ENCODE results near the gene C1D. TPM values are rescaled to one million over a fixed set of nuclear protein-coding genes. Genes with fewer than 3 reads are reported as not detected.

Gene C1D
- total and polyA plus RNA-seq, 4 experiments from 2014 or later = 5.2 to 22.7 (median 12.9) TPM

DNA sequence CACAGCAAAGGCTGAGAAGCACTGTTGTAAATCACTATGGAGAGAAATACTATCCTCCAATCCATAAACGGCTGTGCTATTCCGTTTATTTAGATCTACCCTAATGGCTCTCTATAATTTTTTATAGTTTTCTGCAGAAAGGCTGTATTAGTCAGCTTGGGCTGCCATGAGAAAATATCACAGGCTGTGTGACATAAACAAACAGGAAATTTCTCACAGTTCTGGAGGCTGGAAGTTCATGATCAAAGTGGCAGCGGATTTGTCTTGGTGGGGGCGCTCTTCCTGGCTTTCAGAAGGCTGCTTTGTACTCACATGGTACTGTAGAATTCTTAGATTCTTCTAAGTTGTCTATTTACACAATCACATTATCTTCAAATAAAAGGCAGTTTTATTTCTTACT lies 44.1 kb downstream of the C1D start:
- intact Hi-C loops (cut with micrococcal nuclease) = no loop called here
- no peak overlapping the region for H3K27ac ChIP-seq (ENCODE audit: low read depth, low read length)
- H3K27me3 Mint-ChIP-seq = peaks cover 8 to 14% of the 10 kb centered on the region in 2 donors
- no peaks in the 10 kb centered on the region for H3K27me3 ChIP-seq (ENCODE audit: insufficient read depth, low read length)
- no peak overlapping the region for H3K27ac Mint-ChIP-seq
- no peak for DNase-seq
- ChIA-PET POLR2A (ENCODE audit: partially characterized antibody) (no interaction called here), CTCF (ENCODE audit: partially characterized antibody) (no interaction called here)
- H3K4me1 Mint-ChIP-seq = peaks cover 0 to 2% (median under 1%) of the 10 kb centered on the region in 4 donors
- H3K4me3 ChIP-seq (ENCODE audit: low read length in 2 of 2) = no peak overlapping the region
- H3K4me1 ChIP-seq (ENCODE audit: insufficient read depth, low read length) = no peaks in the 10 kb centered on the region
- H3K4me3 Mint-ChIP-seq = no peak overlapping the region
- no peaks in the 10 kb centered on the region for H3K36me3 Mint-ChIP-seq
- no peaks in the 10 kb centered on the region for H3K36me3 ChIP-seq (ENCODE audit: insufficient read depth, low read length)
- peaks cover 0 to 2% (median 0%) of the 10 kb centered on the region in 8 donors for H3K9me3 Mint-ChIP-seq
- no peaks in the 10 kb centered on the region for H3K9me3 ChIP-seq (ENCODE audit: control insufficient read depth in 1 of 2, low read length in 2 of 2)

DNA sequence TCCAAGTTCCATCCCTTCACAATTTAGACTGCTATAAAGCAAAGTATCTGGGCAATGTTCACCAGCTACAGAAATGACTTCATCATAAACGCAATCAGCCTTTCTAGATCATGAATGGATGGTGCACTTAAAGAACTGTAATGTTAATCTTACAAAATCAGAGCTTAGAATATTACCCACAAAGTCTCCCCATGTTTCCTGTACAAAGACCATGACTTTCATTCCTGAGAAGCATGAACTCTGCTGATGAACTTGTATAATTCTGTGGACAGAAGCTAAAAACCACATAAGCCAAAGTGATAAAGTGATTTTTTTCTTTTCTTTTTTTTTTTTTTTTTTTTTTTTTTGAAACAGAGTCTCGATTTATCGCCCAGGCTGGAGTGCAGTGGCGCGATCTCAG lies 53.3 kb downstream of the C1D start:
- CTCF ChIA-PET (ENCODE audit: partially characterized antibody) = no interaction called here
- Histone ChIP-seq H3K4me1 (ENCODE audit: insufficient read depth, low read length) (no peaks in the 10 kb centered on the region), H3K4me3 (ENCODE audit: low read length in 2 of 2) (no peak overlapping the region), H3K27ac (ENCODE audit: low read depth, low read length) (no peak overlapping the region), H3K36me3 (ENCODE audit: insufficient read depth, low read length) (no peaks in the 10 kb centered on the region), H3K27me3 (ENCODE audit: insufficient read depth, low read length) (no peaks in the 10 kb centered on the region), H3K9me3 (ENCODE audit: control insufficient read depth in 1 of 2, low read length in 2 of 2) (no peaks in the 10 kb centered on the region)
- no peak overlapping the region for H3K27ac Mint-ChIP-seq
- H3K9me3 Mint-ChIP-seq = peaks cover 0 to 3% (median 0%) of the 10 kb centered on the region in 8 donors
- DNase-seq = no peak
- no peaks in the 10 kb centered on the region for H3K4me1 Mint-ChIP-seq
- H3K36me3 Mint-ChIP-seq = no peaks in the 10 kb centered on the region
- H3K27me3 Mint-ChIP-seq = peaks cover 7 to 12% of the 10 kb centered on the region in 2 donors
- POLR2A ChIA-PET (ENCODE audit: partially characterized antibody) = no interaction called here
- H3K4me3 Mint-ChIP-seq = no peak overlapping the region
- intact Hi-C loops (cut with micrococcal nuclease) = no loop called here

DNA sequence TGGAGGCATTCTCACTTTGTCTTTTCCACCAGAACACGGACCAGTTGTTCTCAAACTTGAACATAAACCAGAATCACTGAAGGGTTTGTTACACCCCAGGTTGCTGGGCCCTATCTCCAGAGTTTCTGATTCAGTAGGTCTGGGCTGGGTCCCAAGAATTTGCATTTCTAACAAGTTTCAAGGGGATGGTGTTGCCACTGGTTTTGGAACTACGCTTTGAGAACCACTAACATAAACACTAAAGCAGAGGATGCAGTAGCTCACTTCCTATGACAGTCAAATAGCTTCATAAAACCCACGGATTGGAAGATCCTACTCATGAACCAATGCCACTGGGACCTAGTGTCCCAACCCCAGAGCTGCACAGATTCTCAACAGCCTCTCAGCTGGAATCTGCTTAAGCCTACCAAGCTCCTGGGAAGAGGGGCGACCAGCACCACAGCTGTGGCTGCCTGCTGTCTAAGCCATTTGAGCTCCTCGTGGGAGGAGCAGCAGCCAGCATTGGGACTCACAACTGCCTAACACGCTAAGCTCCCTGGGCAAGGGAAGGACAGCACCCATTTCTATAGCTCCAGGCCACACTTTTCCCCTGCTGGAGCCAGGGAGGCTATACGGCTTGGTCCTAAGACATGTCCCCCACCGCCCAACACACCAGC lies 62.5 kb downstream of the C1D start:
- H3K36me3 Mint-ChIP-seq = no peaks in the 10 kb centered on the region
- no peak overlapping the region for H3K27ac ChIP-seq (ENCODE audit: low read depth, low read length)
- H3K9me3 Mint-ChIP-seq = peaks cover 0 to 4% (median 0%) of the 10 kb centered on the region in 8 donors
- H3K27ac Mint-ChIP-seq = no peak overlapping the region
- no peaks in the 10 kb centered on the region for H3K9me3 ChIP-seq (ENCODE audit: control insufficient read depth in 1 of 2, low read length in 2 of 2)
- H3K27me3 ChIP-seq (ENCODE audit: insufficient read depth, low read length) = no peaks in the 10 kb centered on the region
- no peaks in the 10 kb centered on the region for H3K4me1 ChIP-seq (ENCODE audit: insufficient read depth, low read length)
- no peak overlapping the region for H3K4me3 Mint-ChIP-seq
- H3K27me3 Mint-ChIP-seq = peaks cover 9 to 27% of the 10 kb centered on the region in 2 donors
- no peaks in the 10 kb centered on the region for H3K4me1 Mint-ChIP-seq
- POLR2A ChIA-PET (ENCODE audit: partially characterized antibody) = no interaction called here
- H3K4me3 ChIP-seq (ENCODE audit: low read length in 2 of 2) = no peak overlapping the region
- CTCF ChIA-PET (ENCODE audit: partially characterized antibody) = interaction anchor here (1.2 kb wide), 1 partner anchor 31 kb away, joined by 3 read pairs; no protein-coding TSS in a partner anchor
- no peak for DNase-seq
- no peaks in the 10 kb centered on the region for H3K36me3 ChIP-seq (ENCODE audit: insufficient read depth, low read length)
- intact Hi-C loops (cut with micrococcal nuclease) = no loop called here

DNA sequence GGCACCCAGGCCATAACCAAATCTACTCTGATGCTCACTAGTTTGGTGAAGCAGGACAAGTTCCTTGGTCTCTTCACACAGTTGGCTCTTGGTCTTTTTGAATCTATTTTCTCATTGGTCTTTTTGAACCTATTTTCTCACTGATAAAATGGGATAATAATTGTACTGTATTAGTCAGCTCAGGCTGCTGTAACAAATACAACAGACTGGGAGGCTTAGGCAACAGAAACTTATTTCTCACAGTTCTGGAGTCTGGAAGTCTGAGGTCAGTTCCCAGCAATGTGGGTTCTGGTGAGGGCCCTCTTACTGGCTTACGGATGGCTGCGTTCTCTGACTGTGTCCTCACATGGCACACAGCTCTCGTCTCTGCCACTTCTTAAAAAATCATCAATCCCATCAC lies 63.5 kb downstream of the C1D start:
- no peaks in the 10 kb centered on the region for H3K4me1 ChIP-seq (ENCODE audit: insufficient read depth, low read length)
- Mint-ChIP-seq H3K36me3 (no peaks in the 10 kb centered on the region), H3K4me1 (no peaks in the 10 kb centered on the region), H3K27me3 (peaks cover 10 to 24% of the 10 kb centered on the region in 2 donors), H3K27ac (no peak overlapping the region), H3K4me3 (no peak overlapping the region), H3K9me3 (peaks cover 0 to 3% (median 0%) of the 10 kb centered on the region in 8 donors)
- no peak overlapping the region for H3K4me3 ChIP-seq (ENCODE audit: low read length in 2 of 2)
- ChIA-PET POLR2A (ENCODE audit: partially characterized antibody) (no interaction called here), CTCF (ENCODE audit: partially characterized antibody) (no interaction called here)
- intact Hi-C loops (cut with micrococcal nuclease) = no loop called here
- DNase-seq = no peak
- H3K9me3 ChIP-seq (ENCODE audit: control insufficient read depth in 1 of 2, low read length in 2 of 2) = no peaks in the 10 kb centered on the region
- no peaks in the 10 kb centered on the region for H3K27me3 ChIP-seq (ENCODE audit: insufficient read depth, low read length)
- H3K27ac ChIP-seq (ENCODE audit: low read depth, low read length) = no peak overlapping the region
- H3K36me3 ChIP-seq (ENCODE audit: insufficient read depth, low read length) = no peaks in the 10 kb centered on the region

DNA sequence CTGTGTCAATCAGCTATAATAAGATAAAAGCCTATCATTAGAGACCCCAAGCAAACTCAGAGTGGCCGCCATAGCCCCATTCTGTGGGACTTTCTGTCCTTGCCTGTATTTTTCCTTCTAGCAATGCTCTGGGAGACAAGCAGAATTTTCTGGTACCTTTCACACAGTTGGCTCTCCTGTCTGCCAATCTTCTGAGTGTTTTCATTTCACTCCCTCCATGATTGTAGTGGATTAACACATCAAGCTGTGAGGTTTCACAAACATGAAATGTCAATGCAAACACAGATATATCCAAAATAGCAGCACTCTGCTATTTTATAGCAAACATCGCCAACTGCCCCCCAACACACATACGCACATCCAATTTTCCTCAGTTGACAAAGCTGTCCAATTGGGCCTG lies 64.9 kb downstream of the C1D start:
- Mint-ChIP-seq H3K36me3 (no peaks in the 10 kb centered on the region), H3K4me1 (no peaks in the 10 kb centered on the region), H3K4me3 (no peak overlapping the region), H3K9me3 (peaks cover 0 to 11% (median under 1%) of the 10 kb centered on the region in 8 donors), H3K27me3 (peaks cover 13 to 24% of the 10 kb centered on the region in 2 donors), H3K27ac (no peak overlapping the region)
- no peaks in the 10 kb centered on the region for H3K36me3 ChIP-seq (ENCODE audit: insufficient read depth, low read length)
- no peak for DNase-seq
- H3K27me3 ChIP-seq (ENCODE audit: insufficient read depth, low read length) = no peaks in the 10 kb centered on the region
- intact Hi-C loops (cut with micrococcal nuclease) = no loop called here
- POLR2A ChIA-PET (ENCODE audit: partially characterized antibody) = no interaction called here
- no peak overlapping the region for H3K4me3 ChIP-seq (ENCODE audit: low read length in 2 of 2)
- no peaks in the 10 kb centered on the region for H3K4me1 ChIP-seq (ENCODE audit: insufficient read depth, low read length)
- H3K27ac ChIP-seq (ENCODE audit: low read depth, low read length) = no peak overlapping the region
- CTCF ChIA-PET (ENCODE audit: partially characterized antibody) = no interaction called here
- H3K9me3 ChIP-seq (ENCODE audit: control insufficient read depth in 1 of 2, low read length in 2 of 2) = no peaks in the 10 kb centered on the region

DNA sequence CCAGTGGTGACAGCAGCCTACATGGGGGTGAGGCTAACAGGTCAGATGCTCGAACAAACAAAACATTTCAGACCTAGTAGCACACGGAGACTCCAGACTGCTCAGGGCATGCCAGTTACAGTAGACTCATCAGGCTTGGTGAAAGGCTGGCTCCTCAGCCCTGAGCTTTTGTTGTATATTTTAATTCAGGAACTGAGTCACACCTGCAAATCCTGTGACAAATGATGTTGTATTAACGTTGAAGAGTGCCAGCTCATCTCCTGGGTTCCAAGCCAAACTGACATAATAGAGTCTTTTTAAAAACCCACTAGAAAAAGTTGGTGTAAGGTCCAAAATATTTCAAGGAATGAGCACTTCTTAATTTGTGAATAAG lies 65.3 kb downstream of the C1D start:
- ChIA-PET POLR2A (ENCODE audit: partially characterized antibody) (no interaction called here), CTCF (ENCODE audit: partially characterized antibody) (no interaction called here)
- H3K4me3 Mint-ChIP-seq = no peak overlapping the region
- Histone ChIP-seq H3K4me3 (ENCODE audit: low read length in 2 of 2) (no peak overlapping the region), H3K27ac (ENCODE audit: low read depth, low read length) (no peak overlapping the region), H3K27me3 (ENCODE audit: insufficient read depth, low read length) (no peaks in the 10 kb centered on the region), H3K4me1 (ENCODE audit: insufficient read depth, low read length) (no peaks in the 10 kb centered on the region), H3K9me3 (ENCODE audit: control insufficient read depth in 1 of 2, low read length in 2 of 2) (no peaks in the 10 kb centered on the region), H3K36me3 (ENCODE audit: insufficient read depth, low read length) (no peaks in the 10 kb centered on the region)
- no peak overlapping the region for H3K27ac Mint-ChIP-seq
- no peaks in the 10 kb centered on the region for H3K4me1 Mint-ChIP-seq
- H3K9me3 Mint-ChIP-seq = peaks cover 0 to 11% (median under 1%) of the 10 kb centered on the region in 8 donors
- intact Hi-C loops (cut with micrococcal nuclease) = no loop called here
- no peak for DNase-seq
- H3K27me3 Mint-ChIP-seq = peaks cover 14 to 22% of the 10 kb centered on the region in 2 donors
- H3K36me3 Mint-ChIP-seq = no peaks in the 10 kb centered on the region

DNA sequence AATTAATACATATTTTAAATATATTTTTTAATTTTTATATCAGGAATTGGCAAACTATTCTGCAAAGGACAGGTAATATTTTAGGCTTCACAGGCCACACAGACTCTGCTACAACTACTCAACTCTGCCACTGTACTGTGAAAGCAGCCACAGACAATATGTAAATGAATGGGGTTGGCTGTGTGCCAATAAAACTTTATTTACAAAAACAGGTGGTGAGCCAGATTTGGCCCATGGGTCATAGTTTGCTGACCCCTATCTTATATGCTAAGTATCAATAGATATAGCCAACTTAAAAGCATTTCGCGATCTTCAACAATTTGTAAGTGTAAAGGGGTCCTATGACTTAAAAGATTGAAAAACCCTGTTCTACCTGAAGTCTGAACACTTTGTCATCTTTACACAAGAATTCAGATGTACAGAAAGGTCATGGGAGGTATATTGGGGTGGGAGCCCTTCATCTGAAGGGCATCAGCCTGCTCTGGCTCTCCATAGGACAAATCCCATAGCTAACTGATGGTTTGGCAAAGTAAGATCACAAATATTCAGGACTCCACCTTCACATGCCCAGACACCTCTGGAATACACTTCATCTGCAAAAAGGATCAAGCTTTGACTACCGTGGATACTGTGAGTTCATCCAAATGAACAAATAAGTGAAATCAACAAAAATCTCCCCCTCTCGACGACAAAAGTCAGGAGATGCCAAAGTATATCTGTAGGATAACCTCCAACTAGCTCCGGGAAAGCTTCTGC lies 65.9 kb downstream of the C1D start:
- H3K36me3 Mint-ChIP-seq = no peaks in the 10 kb centered on the region
- H3K9me3 Mint-ChIP-seq = peaks cover 0 to 11% (median 0%) of the 10 kb centered on the region in 8 donors
- CTCF ChIA-PET (ENCODE audit: partially characterized antibody) = no interaction called here
- H3K4me3 Mint-ChIP-seq = no peak overlapping the region
- Histone ChIP-seq H3K27ac (ENCODE audit: low read depth, low read length) (no peak overlapping the region), H3K36me3 (ENCODE audit: insufficient read depth, low read length) (no peaks in the 10 kb centered on the region), H3K27me3 (ENCODE audit: insufficient read depth, low read length) (no peaks in the 10 kb centered on the region), H3K4me3 (ENCODE audit: low read length in 2 of 2) (no peak overlapping the region), H3K4me1 (ENCODE audit: insufficient read depth, low read length) (no peaks in the 10 kb centered on the region), H3K9me3 (ENCODE audit: control insufficient read depth in 1 of 2, low read length in 2 of 2) (no peaks in the 10 kb centered on the region)
- DNase-seq = no peak
- peaks cover 15 to 20% of the 10 kb centered on the region in 2 donors for H3K27me3 Mint-ChIP-seq
- no peak overlapping the region for H3K27ac Mint-ChIP-seq
- intact Hi-C loops (cut with micrococcal nuclease) = no loop called here
- H3K4me1 Mint-ChIP-seq = no peaks in the 10 kb centered on the region
- POLR2A ChIA-PET (ENCODE audit: partially characterized antibody) = no interaction called here

Data from CD4-positive, alpha-beta memory T cell (primary cell).